HG02623 (cell line): Measurements from ENCODE around the gene MYRF.

Experiments used
- ATAC-seq: cut with Tn5 transposase; IDR thresholded peaks from one replicate; pipeline ENCODE4 v1.9.1; 2021; ENCODE audit warnings: moderate library complexity; ENCODE audit not compliant: unreplicated experiment

Gene MYRF

GRCh38 chr11:61837411-61838005 is 85.1 kb downstream of the MYRF start:
- no peak for ATAC-seq
